T-helper 9 cell (primary cell): Measurements from ENCODE around the gene BRMS1.
"Not testable (repeated sequence)": the region's sequence is repeated elsewhere in the genome, so short reads cannot be mapped to it uniquely, and the experiment has no call there.

Source experiments
- DNase-seq: peaks from one replicate; pipeline ENCODE4 v3.0.0-alpha.2; 2020

BRMS1 gene

GRCh38 chr11:66362481-66363147 lies 17.7 kb upstream of the BRMS1 start:
- no peak for DNase-seq

GRCh38 chr11:66361502-66361941 lies 16.6 kb upstream of the BRMS1 start:
- DNase-seq = no peak

GRCh38 chr11:66360406-66361073 lies 15.6 kb upstream of the BRMS1 start:
- DNase-seq = no peak

GRCh38 chr11:66359662-66360087 lies 14.8 kb upstream of the BRMS1 start:
- no peak for DNase-seq

- not testable (repeated sequence) for DNase-seq
These were observed 5.8 kb upstream of the BRMS1 start for GRCh38 chr11:66350560-66351235.

- DNase-seq = no peak
These were observed 4.1 kb upstream of the BRMS1 start for GRCh38 chr11:66349084-66349386.

- peak; percentile 63 for DNase-seq
These were observed 2.7 kb upstream of the BRMS1 start, which contains the start of gene B4GAT1 for GRCh38 chr11:66347425-66348276. B4GAT1 (minus strand) TSS chr11:66347629; CDS start chr11:66347545, 84 bp downstream.

GRCh38 chr11:66346476-66347424 lies 1.8 kb upstream of the BRMS1 start:
- DNase-seq = no peak

GRCh38 chr11:66345316-66345649 lies 379 bp upstream of the BRMS1 start:
- DNase-seq = no peak

- DNase-seq = no peak
These were observed 1.7 kb downstream of the BRMS1 start for GRCh38 chr11:66343176-66343575.

GRCh38 chr11:66341502-66342126 lies 3.3 kb downstream of the BRMS1 start:
- DNase-seq = no peak

- DNase-seq = no peak
These were observed 4.1 kb downstream of the BRMS1 start for GRCh38 chr11:66340596-66341501.

GRCh38 chr11:66339686-66340483 lies 5.0 kb downstream of the BRMS1 start:
- no peak for DNase-seq

GRCh38 chr11:66339162-66339675 lies 5.7 kb downstream of the BRMS1 start:
- no peak for DNase-seq

GRCh38 chr11:66338276-66339161 lies 6.4 kb downstream of the BRMS1 start:
- DNase-seq = no peak

- no peak for DNase-seq
These were observed 7.6 kb downstream of the BRMS1 start for GRCh38 chr11:66337103-66337899.
